GOT3 (cell line): Measurements from ENCODE around the gene WDR7.
"Not testable (repeated sequence)": the region's sequence is repeated elsewhere in the genome, so short reads cannot be mapped to it uniquely, and the experiment has no call there.

Experiments
- DNase-seq: peaks from one replicate; lab custom pipeline; 2025; ENCODE audit warnings: mixed read lengths; lab: John Stamatoyannopoulos, UW

Gene WDR7

GRCh38 chr18:56654280-56654679, 3.1 kb downstream of the WDR7 start:
- not testable (repeated sequence) for DNase-seq

DNA sequence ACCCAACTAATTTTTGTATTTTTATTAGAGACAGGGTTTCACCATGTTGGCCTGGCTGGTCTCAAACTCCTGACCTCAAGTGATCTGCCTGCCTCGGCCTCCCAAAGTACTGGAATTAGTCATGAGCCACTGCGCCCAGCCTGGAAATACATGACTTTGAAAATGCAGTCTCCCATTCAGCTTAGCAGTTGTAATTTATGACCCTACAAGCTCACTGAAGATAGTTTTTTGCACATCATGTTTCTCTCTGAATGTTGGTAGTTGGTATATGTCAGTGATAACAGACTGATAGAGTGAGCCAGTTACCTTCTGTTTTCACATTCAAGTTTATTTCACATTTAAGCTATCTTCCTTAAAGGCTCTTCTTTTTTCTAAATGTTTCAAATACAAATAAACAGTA, 7.1 kb downstream of the WDR7 start:
- DNase-seq, result no peak

DNA sequence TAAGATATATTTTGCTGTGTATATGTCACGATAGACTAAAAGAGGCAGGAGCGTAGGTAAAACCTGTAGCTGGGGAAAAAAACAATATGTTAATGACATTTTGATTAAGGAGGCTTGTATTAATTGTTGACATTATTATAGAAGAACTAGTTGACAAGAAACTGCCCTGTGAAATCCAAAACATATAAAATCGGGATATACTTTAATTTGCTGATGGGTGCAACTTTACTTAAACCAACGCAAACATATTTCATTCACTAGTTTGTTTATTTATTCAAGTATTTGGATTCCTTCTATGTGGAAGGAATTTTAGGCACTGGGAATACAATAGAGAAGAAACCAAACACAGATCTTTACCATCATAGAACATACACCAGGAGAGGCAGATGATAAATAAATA, 8.0 kb downstream of the WDR7 start:
- DNase-seq, result no peak

GRCh38 chr18:56660655-56661054, 9.5 kb downstream of the WDR7 start:
- DNase-seq, result no peak

GRCh38 chr18:56661360-56662062, 10.4 kb downstream of the WDR7 start:
- DNase-seq, result no peak

DNA sequence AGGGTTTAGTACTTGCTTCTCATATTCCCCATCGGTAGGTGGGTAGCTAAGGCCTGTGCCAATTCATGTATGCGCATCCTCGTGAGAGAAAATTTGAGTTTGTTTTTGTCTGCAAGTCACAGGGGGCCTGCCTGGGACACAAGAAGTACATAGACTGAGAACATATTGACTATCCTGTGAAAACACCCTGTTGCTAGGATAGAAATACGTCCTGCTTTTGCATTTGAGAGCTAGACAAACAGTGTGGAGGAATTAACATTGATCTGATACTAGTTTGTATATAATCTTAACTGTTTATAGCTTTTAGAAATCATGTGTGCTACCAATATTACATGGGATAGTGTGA, 10.9 kb downstream of the WDR7 start:
- DNase-seq, result no peak

DNA sequence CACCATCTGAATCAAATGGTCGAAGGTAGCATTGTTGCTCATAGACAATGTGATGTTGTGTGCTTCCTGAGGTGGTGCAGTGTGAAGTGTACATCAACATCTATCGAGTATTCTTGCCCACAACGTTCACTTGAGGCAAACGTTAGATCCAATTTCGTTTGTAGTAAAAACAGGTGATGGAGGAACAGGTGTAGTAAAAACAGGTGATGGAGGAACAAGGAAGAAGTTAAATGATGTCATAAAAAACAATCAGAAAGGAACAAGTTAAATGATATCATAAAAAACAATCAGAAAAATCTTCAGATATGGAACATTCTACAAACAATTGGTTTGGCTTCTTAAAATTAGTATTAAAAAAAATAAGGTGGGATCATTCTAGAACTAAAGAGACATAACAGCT, 11.3 kb downstream of the WDR7 start:
- no peak for DNase-seq

DNA sequence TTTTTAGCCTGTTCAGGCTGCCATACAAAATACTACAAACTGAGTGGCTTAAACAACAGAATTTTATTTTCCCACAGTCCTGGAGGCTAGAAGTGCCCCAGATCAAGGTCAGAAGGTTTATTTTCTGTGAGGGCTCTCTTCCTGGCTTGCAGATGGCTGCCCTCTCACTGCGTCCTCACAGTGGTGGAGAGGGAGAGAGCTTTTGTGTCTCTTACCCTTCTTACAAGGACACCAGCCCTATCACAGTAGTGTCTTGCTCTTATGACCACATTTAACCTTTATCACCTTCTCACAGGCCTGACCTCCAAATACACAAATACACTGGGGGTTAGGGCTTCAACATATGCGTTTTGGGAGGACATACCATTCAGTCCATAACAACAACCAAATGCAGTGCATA, 11.7 kb downstream of the WDR7 start:
- DNase-seq, result no peak

- no peak for DNase-seq
These were observed 21.2 kb downstream of the WDR7 start for GRCh38 chr18:56672391-56672790.

GRCh38 chr18:56672981-56673380, 21.8 kb downstream of the WDR7 start:
- no peak for DNase-seq

- DNase-seq, result no peak
These were observed 25.5 kb downstream of the WDR7 start for GRCh38 chr18:56676639-56677038.

GRCh38 chr18:56678836-56679565, 27.8 kb downstream of the WDR7 start:
- DNase-seq, result no peak

- no peak for DNase-seq
These were observed 33.1 kb downstream of the WDR7 start for GRCh38 chr18:56684277-56684676.

DNA sequence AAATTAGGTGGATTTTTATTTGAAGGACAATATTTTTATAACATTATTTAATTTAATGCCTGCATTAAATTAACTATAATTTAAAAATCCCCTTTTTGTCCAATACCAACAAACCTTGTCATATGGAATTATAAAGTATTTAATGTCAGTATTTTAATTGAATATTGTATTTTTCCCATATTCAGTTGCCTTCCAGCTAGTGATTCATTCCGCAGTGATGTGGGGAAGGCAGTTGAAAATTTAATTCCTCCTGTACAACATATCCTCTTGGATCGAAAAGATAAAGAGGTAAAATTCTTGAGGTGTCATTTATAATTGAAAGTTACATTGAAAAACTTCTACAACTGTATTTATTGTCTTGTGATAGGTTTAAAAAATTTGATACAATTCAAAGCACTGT, 40.4 kb downstream of the WDR7 start:
- no peak for DNase-seq

GRCh38 chr18:56696966-56697365, 45.8 kb downstream of the WDR7 start:
- DNase-seq, result no peak

GRCh38 chr18:56702946-56703345, 51.8 kb downstream of the WDR7 start:
- no peak for DNase-seq

DNA sequence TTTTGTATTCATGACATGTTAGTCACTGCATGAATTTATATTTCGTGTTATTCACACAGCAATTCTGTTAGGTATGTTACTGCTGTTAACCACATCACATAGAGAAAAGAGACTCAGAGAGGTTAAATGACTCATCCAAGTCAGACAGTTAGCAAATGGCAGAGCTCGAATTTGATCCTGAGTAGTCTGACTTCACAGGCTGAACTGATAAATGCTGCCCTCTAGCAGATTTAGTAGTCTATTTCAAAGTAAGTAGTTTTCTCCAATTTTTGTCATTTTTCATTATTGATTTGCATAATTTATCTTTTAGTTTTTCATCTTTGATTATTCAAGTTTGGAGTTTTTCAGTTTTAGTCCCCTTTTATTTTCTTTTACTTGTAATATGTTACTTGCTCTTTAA, 58.3 kb downstream of the WDR7 start:
- DNase-seq, result no peak

GRCh38 chr18:56711708-56712445, 60.7 kb downstream of the WDR7 start:
- no peak for DNase-seq

DNA sequence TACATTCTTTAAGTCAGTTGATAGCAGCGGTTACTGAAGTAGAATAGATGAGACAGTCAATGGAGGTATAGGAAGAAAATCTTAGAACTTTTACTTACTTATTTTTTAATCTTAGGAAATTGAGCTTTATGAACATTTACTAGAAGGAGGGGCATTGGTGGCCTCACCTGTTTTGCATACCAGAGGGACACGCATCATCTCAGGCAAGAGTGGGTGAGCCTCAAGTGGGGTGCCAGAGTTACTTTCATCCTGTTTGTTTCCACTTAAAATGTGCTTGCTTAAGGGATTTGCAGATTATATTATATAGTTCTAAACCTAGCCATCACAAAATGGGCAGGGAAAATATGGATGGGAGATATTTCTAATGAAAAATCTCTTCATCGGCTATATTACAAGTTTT, 61.6 kb downstream of the WDR7 start:
- DNase-seq, result no peak

GRCh38 chr18:56715121-56715520, 64.0 kb downstream of the WDR7 start:
- no peak for DNase-seq

DNA sequence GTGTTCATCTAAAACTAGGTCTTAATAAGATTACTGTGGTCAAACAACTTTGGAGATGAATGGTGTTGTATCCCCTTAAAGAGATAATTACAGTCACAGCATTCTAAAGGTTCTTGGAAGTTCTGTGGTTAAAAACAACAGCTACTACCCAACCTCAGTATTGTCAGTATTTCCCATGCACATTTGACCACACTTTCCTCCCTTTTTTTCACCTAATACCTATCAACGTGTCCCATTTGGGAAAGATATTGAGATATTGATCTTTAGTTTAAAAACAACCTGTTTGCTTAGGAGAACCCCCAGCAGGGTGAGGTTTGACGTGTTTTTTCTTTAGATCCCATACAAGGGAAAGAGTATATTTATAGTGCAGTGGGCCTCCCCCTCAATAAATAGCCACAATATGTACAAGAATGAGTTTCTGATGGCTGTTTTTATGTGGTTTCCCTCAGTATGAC, 65.6 kb downstream of the WDR7 start:
- no peak for DNase-seq

- no peak for DNase-seq
These were observed 69.9 kb downstream of the WDR7 start for GRCh38 chr18:56721031-56721430.

- DNase-seq, result no peak
These were observed 70.3 kb downstream of the WDR7 start for GRCh38 chr18:56721491-56721890.
